ENCODE measurements around the gene MED29. TPM values are rescaled to one million over a fixed set of nuclear protein-coding genes. Genes with fewer than 3 reads are reported as not detected.

Gene MED29
- total and polyA plus RNA-seq, 2 experiments from 2014 or later: 26.1 to 62.0 TPM

DNA sequence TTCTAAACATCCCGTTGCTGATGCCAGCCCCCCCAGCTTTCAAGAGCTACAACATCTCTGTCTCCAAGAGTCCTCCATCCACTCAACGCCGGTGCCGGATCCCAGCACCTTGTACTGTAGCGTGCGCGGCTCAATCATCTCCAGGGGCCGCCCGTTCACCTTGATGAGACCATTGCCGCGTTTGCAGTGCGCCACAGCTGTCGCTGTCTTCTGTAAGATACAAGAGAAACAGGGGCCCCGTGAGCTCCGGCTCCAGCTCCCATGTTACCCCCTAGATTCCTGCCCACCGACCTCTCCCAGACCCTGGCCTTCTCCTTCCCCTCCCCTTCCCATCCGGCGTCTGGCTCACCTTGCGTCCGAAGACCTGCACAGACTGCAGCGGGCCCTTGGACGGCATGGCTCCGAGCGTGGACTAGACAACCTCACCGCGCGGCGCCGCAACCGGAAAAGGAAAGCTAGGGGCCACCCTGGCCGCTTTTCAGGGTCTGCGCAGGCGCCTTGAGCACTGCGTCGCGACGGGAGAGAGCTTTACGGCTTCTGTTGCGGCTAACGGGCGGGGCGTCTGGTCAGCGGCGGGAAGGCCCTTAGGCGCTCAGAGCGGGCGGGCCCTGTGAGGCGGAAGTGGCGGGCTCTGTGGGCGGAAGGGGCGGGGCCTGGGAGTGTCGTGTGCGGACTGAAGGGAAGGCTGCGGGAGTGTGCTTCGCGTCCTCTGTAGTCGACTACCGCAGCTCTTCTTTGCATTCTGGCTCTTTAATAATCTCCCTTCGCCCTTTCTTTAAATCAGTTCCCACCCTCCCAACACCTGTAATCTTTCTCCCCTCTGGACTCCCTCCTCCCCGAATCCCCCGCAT is 44.5 kb downstream of the MED29 start, which contains the start of gene RPS16:
RPS16 (minus strand) TSS at position 451 of the 851 bp plus-strand sequence; CDS start at position 397, 54 bp downstream.
- H3K4me3 ChIP-seq: peak within 1 kb of the TSS; percentile 100
- peaks cover 23% of the 10 kb centered on the region for H4K20me1 ChIP-seq (replicated peaks; ENCODE audit: insufficient read depth)
- H3K27me3 Mint-ChIP-seq (ENCODE audit: insufficient read depth, low read depth, poor library complexity): peaks cover 51% of the 10 kb centered on the region
- H3K4me1 ChIP-seq (ENCODE audit: insufficient read depth): peaks cover 20% of the 10 kb centered on the region
- no peaks in the 10 kb centered on the region for H3K27me3 ChIP-seq (ENCODE audit: insufficient read depth)
- H3K27ac ChIP-seq (ENCODE audit: low read depth): peak within 1 kb of the TSS; percentile 100
- DNase-seq (ENCODE audit: low spot score) (peak; percentile 99), ATAC-seq (peak; percentile 91)
- peak within 1 kb of the TSS; percentile 100 for H3K4me3 Mint-ChIP-seq
- peaks cover 49% of the 10 kb centered on the region for H3F3A ChIP-seq (replicated peaks; ENCODE audit: low read depth)
- peaks cover 34% of the 10 kb centered on the region for H3K36me3 ChIP-seq (ENCODE audit: insufficient read depth)
- peaks cover 27% of the 10 kb centered on the region for H3K79me2 ChIP-seq (replicated peaks; ENCODE audit: insufficient read depth)
- H3K27ac Mint-ChIP-seq: peak within 1 kb of the TSS; percentile 99
- H3K4me1 Mint-ChIP-seq: peaks cover 44% of the 10 kb centered on the region
- peak within 1 kb of the TSS; percentile 100 for H3K4me2 ChIP-seq
- H2AFZ ChIP-seq: no peak within 1 kb of the TSS
- H3K9me3 Mint-ChIP-seq: peaks cover 6% of the 10 kb centered on the region
- H3K36me3 Mint-ChIP-seq (ENCODE audit: low read depth): peaks cover 51% of the 10 kb centered on the region
- H3K9me2 ChIP-seq (ENCODE audit: insufficient read depth): no peaks in the 10 kb centered on the region
- TF ChIP-seq CREB1 (CRISPR knock-in tag; IDR thresholded peaks at IDR 0.05; ENCODE audit: low read depth): 0 out of 2 replicates have a peak, but pooled peaks have one; percentile 58
- no peak for TF ChIP-seq ZNF114 (CRISPR knock-in tag; IDR thresholded peaks at IDR 0.05)
- peak; percentile 99 for TF ChIP-seq POLR2AphosphoS5 (IDR thresholded peaks at IDR 0.05; ENCODE audit: low read depth)
- TF ChIP-seq, protein P1, sequence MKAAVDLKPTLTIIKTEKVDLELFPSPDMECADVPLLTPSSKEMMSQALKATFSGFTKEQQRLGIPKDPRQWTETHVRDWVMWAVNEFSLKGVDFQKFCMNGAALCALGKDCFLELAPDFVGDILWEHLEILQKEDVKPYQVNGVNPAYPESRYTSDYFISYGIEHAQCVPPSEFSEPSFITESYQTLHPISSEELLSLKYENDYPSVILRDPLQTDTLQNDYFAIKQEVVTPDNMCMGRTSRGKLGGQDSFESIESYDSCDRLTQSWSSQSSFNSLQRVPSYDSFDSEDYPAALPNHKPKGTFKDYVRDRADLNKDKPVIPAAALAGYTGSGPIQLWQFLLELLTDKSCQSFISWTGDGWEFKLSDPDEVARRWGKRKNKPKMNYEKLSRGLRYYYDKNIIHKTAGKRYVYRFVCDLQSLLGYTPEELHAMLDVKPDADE (IDR thresholded peaks at IDR 0.05): peak; percentile 93

DNA sequence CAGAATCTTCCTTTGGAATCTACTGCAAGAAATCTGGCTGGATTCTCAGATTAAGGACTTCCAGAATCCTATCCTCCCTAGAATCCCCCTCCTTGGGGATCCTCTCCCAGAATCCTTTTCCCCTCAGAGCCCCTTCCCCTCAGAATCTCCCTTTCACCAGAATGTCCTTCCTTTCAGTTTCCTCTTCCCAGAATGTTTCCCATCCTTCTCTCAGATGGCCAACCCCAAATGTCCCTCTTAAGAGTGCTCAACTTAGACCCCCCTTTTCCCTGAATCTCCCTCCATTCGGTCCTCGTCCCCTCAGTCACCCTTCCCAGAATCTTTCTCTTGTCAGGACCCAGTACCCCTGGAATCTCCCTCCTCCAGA is 45.2 kb downstream of the MED29 start:
- Histone ChIP-seq H3K36me3 (ENCODE audit: insufficient read depth) (peaks cover 34% of the 10 kb centered on the region), H3K4me3 (peak overlapping the region; percentile 100), H3K4me2 (peak overlapping the region; percentile 89), H3K4me1 (ENCODE audit: insufficient read depth) (peaks cover 18% of the 10 kb centered on the region), H3K27ac (ENCODE audit: low read depth) (peak overlapping the region; percentile 98), H3K9me2 (ENCODE audit: insufficient read depth) (no peaks in the 10 kb centered on the region), H3K79me2 (replicated peaks; ENCODE audit: insufficient read depth) (peaks cover 27% of the 10 kb centered on the region), H4K20me1 (replicated peaks; ENCODE audit: insufficient read depth) (peaks cover 23% of the 10 kb centered on the region), H3F3A (replicated peaks; ENCODE audit: low read depth) (peaks cover 44% of the 10 kb centered on the region), H3K27me3 (ENCODE audit: insufficient read depth) (no peaks in the 10 kb centered on the region), H2AFZ (no peak overlapping the region)
- Mint-ChIP-seq H3K27ac (peak overlapping the region; percentile 96), H3K9me3 (peaks cover 6% of the 10 kb centered on the region), H3K4me3 (peak overlapping the region; percentile 100), H3K36me3 (ENCODE audit: low read depth) (peaks cover 45% of the 10 kb centered on the region), H3K4me1 (peaks cover 39% of the 10 kb centered on the region), H3K27me3 (ENCODE audit: insufficient read depth, low read depth, poor library complexity) (peaks cover 48% of the 10 kb centered on the region)
- ATAC-seq: no peak; the same call in 2 of the 3 replicates
- DNase-seq (ENCODE audit: low spot score): peak; percentile 29
- TF ChIP-seq STAT1 (IDR thresholded peaks at IDR 0.05; ENCODE audit: unreplicated experiment) (no peak), CREB1 (CRISPR knock-in tag; IDR thresholded peaks at IDR 0.05; ENCODE audit: low read depth) (no peak), POLR2AphosphoS5 (IDR thresholded peaks at IDR 0.05; ENCODE audit: low read depth) (no peak), EZH2phosphoT487 (IDR thresholded peaks at IDR 0.05; ENCODE audit: unreplicated experiment) (no peak), NANOG (IDR thresholded peaks at IDR 0.05; ENCODE audit: borderline replicate concordance) (no peak)
- TF ChIP-seq, protein P2, sequence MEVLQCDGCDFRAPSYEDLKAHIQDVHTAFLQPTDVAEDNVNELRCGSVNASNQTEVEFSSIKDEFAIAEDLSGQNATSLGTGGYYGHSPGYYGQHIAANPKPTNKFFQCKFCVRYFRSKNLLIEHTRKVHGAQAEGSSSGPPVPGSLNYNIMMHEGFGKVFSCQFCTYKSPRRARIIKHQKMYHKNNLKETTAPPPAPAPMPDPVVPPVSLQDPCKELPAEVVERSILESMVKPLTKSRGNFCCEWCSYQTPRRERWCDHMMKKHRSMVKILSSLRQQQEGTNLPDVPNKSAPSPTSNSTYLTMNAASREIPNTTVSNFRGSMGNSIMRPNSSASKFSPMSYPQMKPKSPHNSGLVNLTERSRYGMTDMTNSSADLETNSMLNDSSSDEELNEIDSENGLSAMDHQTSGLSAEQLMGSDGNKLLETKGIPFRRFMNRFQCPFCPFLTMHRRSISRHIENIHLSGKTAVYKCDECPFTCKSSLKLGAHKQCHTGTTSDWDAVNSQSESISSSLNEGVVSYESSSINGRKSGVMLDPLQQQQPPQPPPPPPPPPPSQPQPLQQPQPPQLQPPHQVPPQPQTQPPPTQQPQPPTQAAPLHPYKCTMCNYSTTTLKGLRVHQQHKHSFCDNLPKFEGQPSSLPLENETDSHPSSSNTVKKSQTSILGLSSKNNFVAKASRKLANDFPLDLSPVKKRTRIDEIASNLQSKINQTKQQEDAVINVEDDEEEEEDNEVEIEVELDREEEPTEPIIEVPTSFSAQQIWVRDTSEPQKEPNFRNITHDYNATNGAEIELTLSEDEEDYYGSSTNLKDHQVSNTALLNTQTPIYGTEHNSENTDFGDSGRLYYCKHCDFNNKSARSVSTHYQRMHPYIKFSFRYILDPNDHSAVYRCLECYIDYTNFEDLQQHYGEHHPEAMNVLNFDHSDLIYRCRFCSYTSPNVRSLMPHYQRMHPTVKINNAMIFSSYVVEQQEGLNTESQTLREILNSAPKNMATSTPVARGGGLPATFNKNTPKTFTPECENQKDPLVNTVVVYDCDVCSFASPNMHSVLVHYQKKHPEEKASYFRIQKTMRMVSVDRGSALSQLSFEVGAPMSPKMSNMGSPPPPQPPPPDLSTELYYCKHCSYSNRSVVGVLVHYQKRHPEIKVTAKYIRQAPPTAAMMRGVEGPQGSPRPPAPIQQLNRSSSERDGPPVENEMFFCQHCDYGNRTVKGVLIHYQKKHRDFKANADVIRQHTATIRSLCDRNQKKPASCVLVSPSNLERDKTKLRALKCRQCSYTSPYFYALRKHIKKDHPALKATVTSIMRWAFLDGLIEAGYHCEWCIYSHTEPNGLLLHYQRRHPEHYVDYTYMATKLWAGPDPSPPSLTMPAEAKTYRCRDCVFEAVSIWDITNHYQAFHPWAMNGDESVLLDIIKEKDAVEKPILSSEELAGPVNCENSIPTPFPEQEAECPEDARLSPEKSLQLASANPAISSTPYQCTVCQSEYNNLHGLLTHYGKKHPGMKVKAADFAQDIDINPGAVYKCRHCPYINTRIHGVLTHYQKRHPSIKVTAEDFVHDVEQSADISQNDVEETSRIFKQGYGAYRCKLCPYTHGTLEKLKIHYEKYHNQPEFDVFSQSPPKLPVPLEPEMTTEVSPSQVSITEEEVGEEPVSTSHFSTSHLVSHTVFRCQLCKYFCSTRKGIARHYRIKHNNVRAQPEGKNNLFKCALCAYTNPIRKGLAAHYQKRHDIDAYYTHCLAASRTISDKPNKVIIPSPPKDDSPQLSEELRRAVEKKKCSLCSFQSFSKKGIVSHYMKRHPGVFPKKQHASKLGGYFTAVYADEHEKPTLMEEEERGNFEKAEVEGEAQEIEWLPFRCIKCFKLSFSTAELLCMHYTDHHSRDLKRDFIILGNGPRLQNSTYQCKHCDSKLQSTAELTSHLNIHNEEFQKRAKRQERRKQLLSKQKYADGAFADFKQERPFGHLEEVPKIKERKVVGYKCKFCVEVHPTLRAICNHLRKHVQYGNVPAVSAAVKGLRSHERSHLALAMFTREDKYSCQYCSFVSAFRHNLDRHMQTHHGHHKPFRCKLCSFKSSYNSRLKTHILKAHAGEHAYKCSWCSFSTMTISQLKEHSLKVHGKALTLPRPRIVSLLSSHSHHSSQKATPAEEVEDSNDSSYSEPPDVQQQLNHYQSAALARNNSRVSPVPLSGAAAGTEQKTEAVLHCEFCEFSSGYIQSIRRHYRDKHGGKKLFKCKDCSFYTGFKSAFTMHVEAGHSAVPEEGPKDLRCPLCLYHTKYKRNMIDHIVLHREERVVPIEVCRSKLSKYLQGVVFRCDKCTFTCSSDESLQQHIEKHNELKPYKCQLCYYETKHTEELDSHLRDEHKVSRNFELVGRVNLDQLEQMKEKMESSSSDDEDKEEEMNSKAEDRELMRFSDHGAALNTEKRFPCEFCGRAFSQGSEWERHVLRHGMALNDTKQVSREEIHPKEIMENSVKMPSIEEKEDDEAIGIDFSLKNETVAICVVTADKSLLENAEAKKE (CRISPR knock-in tag; IDR thresholded peaks at IDR 0.05): no peak
- TF ChIP-seq, protein P1 (IDR thresholded peaks at IDR 0.05): no peak
- TF ChIP-seq, protein P3, sequence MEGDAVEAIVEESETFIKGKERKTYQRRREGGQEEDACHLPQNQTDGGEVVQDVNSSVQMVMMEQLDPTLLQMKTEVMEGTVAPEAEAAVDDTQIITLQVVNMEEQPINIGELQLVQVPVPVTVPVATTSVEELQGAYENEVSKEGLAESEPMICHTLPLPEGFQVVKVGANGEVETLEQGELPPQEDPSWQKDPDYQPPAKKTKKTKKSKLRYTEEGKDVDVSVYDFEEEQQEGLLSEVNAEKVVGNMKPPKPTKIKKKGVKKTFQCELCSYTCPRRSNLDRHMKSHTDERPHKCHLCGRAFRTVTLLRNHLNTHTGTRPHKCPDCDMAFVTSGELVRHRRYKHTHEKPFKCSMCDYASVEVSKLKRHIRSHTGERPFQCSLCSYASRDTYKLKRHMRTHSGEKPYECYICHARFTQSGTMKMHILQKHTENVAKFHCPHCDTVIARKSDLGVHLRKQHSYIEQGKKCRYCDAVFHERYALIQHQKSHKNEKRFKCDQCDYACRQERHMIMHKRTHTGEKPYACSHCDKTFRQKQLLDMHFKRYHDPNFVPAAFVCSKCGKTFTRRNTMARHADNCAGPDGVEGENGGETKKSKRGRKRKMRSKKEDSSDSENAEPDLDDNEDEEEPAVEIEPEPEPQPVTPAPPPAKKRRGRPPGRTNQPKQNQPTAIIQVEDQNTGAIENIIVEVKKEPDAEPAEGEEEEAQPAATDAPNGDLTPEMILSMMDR (conservative IDR thresholded peaks at IDR 0.05; ENCODE audit: low read depth in 2 of 2): no peak
